Activated gamma-delta T cell treated with anti-CD3 and anti-CD28 coated beads, Interleukin-2, amount 50 U/mL, for 16 hours (primary cell): ENCODE measurements around the gene CXCL3.

Experiments
- DNase-seq: peaks from one replicate; pipeline ENCODE4 v3.0.0-alpha.2; 2020; ENCODE audit warnings: low read depth

CXCL3 gene

GRCh38 chr4:74012130-74012529 is 26.4 kb downstream of the CXCL3 start:
- DNase-seq: no peak

GRCh38 chr4:74009307-74009706 is 29.2 kb downstream of the CXCL3 start:
- no peak for DNase-seq

GRCh38 chr4:74006009-74006476 is 32.4 kb downstream of the CXCL3 start:
- DNase-seq: no peak

- DNase-seq: no peak
These were observed 33.0 kb downstream of the CXCL3 start for GRCh38 chr4:74005528-74005927.

DNA sequence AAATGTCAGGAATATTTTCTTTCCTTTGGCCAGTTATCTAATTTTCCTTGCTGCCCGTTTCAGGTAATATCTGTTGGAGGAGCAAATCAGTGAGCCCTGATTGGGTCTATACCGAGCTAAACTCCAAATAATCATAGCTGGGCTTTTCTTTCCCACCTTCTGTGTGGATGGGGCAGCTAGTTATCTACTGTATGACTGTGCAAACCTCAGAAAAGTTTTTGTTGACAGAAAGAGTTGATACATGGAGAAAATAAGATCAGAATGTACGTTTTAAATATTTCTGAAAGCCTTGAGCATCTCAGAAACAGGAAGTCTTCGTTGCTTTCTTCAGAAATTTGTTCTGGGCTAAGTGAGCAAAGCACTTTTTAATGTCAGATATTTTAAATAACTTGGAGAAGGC is 33.8 kb downstream of the CXCL3 start:
- DNase-seq: no peak

DNA sequence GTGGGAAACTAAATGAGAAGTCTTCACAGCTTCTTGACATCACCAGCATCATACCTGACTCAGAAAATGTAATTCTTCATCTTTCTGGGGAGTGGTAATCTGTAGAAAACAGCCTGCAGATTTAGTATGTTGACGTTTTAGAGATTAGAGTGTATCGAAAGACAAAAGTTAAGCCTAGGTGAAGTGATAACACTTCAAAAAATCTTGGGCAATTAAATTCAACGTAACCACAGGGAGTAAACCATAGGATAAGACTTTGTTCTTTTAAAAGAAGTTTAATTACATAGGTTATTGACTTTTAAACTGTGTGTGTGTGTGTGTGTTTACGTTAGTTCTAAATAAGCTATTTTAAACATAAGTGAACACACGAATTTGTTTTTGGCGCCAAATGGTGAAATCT is 38.2 kb downstream of the CXCL3 start:
- DNase-seq: no peak

- DNase-seq: no peak
These were observed 40.2 kb downstream of the CXCL3 start, which contains the start of gene CXCL5 for GRCh38 chr4:73998040-73999011. TSS of gene CXCL5 (minus strand) at chr4:73998677. CDS start at chr4:73998581, 96 bp downstream.

DNA sequence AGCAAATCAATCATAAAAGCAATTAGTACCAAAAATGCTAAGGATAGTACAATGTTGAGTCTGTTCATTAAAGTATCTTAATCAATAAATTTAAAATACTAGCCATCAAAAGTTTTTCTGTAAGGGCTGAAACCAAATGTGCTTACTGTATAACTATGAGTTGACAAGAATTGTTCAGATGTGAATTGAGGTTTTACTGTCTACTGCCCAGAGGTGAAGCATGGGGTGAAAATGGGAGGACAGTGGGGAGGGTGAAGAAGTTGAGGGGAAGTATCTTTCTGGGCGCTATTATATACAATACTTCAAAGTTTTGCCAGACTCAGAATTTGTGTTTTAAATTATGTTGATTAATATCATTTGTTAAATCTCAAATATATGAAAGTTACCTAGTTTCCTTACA is 46.4 kb downstream of the CXCL3 start:
- DNase-seq: no peak

DNA sequence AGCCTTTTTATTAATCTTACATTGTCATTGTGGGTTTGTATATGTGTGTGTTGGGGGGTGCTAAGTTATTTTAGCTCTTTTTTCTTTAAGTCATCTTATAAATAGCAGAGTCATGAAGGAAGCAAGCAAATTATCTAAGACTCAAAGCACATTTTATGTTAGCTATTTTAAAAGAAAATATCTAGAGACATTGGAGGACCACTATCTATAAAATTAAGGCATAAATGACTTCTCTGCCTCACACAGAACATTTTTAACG is 46.8 kb downstream of the CXCL3 start:
- DNase-seq: no peak

GRCh38 chr4:73990988-73991741 is 47.3 kb downstream of the CXCL3 start:
- DNase-seq: no peak

GRCh38 chr4:73989928-73990327 is 48.6 kb downstream of the CXCL3 start:
- no peak for DNase-seq

DNA sequence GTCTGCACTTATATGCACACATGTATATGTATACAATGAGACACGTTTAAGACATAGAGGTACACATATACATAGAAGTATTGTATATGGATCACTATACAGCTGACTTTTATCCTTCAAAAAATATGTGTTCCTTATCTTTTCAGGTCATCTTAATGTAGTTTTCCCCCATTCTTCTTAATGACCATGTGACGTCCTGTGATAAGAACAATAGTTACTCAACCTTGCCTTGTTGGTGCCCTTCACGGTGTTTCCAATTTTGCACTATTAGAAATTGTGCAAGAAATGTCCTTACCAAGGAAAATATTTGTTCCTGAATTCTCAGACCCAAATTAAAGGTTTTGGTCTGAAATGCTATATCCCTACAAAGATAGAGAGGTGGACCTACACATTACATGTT is 49.5 kb downstream of the CXCL3 start:
- no peak for DNase-seq

GRCh38 chr4:73988061-73988460 is 50.4 kb downstream of the CXCL3 start, which contains the start of gene PPBP:
TSS of gene PPBP (minus strand) at chr4:73988190. CDS start at chr4:73988103, 87 bp downstream.
- no peak for DNase-seq
